Stimulated activated naive CD8-positive, alpha-beta T cell treated with anti-CD3 and anti-CD28 coated beads, Interleukin-15, amount 100 ng/mL, for 72 hours (primary cell): Measurements from ENCODE around the gene KCNJ15.

Source experiments
- ATAC-seq: fragments of 150-1000 bp; cut with Tn5 transposase; 2 replicates; pipeline ENCODE4 v1.10.0; 2021; ENCODE audit warnings: mild to moderate bottlenecking, moderate library complexity
- DNase-seq, 2 donors: peaks; one replicate each; pipeline ENCODE4 v3.0.0; 2021 to 2022
- H3K27ac Mint-ChIP-seq, 2 donors: one replicate each; pipeline ENCODE4 v1.8.0; 2022; ENCODE audit warnings: mild to moderate bottlenecking in 2 of 2, mixed read lengths in 2 of 2, moderate library complexity in 2 of 2
- H3K27me3 Mint-ChIP-seq: one replicate; pipeline ENCODE4 v1.8.0; 2022; ENCODE audit warnings: mixed read lengths
- H3K4me1 Mint-ChIP-seq: one replicate; pipeline ENCODE4 v1.8.0; 2022; ENCODE audit warnings: mild to moderate bottlenecking, mixed read lengths
- H3K4me3 Mint-ChIP-seq, 2 donors: one replicate each; pipeline ENCODE4 v1.8.0; 2022; ENCODE audit warnings: mild to moderate bottlenecking in 2 of 2, mixed read lengths in 2 of 2, moderate library complexity in 1 of 2
- H3K9me3 Mint-ChIP-seq, 2 donors: one replicate each; pipeline ENCODE4 v1.8.0; 2022; ENCODE audit warnings: mixed read lengths in 2 of 2

The KCNJ15 gene

GRCh38 chr21:38340131-38340530 is 83.3 kb downstream of the KCNJ15 start:
- Mint-ChIP-seq H3K27me3 (no peaks in the 10 kb centered on the region), H3K27ac (no peak overlapping the region), H3K4me3 (no peak overlapping the region), H3K9me3 (no peaks in the 10 kb centered on the region), H3K4me1 (no peaks in the 10 kb centered on the region)
- no peak for DNase-seq
- no peak for ATAC-seq

- H3K4me3 Mint-ChIP-seq: no peak overlapping the region
- ATAC-seq (no peak), DNase-seq (no peak)
- H3K4me1 Mint-ChIP-seq: no peaks in the 10 kb centered on the region
- no peak overlapping the region for H3K27ac Mint-ChIP-seq
- peaks cover 0 to 6% of the 10 kb centered on the region in 2 donors for H3K9me3 Mint-ChIP-seq
- H3K27me3 Mint-ChIP-seq: no peaks in the 10 kb centered on the region
Measured at GRCh38 chr21:38341546-38342012, 84.8 kb downstream of the KCNJ15 start.

GRCh38 chr21:38342739-38343138 is 85.9 kb downstream of the KCNJ15 start:
- DNase-seq: no peak
- no peaks in the 10 kb centered on the region for H3K4me1 Mint-ChIP-seq

DNA sequence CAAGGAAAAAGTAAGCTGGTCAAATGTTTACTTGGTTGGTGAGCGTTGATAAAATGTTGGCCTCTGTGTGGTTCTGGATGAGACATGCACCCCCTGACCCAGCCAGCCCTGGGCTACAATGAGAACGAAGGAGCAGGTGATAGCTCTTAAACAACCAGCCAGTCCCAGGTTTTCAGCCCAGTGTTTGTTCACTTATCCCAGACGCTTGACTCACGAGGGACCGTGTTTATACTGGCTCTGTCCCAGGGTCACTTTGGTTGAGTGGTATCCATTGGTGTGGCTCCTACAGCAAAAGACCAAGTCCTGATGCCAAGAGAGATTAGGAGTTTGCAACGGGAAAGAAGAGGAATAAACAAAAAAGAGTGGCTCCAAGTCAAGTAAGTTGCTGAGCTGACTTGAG is 86.9 kb downstream of the KCNJ15 start:
- no peak for DNase-seq
- Mint-ChIP-seq H3K27me3 (no peaks in the 10 kb centered on the region), H3K9me3 (peaks cover 0 to 6% of the 10 kb centered on the region in 2 donors), H3K4me3 (no peak overlapping the region), H3K4me1 (peaks cover under 1% of the 10 kb centered on the region), H3K27ac (no peak overlapping the region)
- ATAC-seq: no peak

More at GRCh38 chr21:38342739-38343138, 85.9 kb downstream of the KCNJ15 start:
- no peak overlapping the region for H3K27ac Mint-ChIP-seq
- H3K27me3 Mint-ChIP-seq: no peaks in the 10 kb centered on the region
- no peak for ATAC-seq
- H3K9me3 Mint-ChIP-seq: peaks cover 0 to 6% of the 10 kb centered on the region in 2 donors
- no peak overlapping the region for H3K4me3 Mint-ChIP-seq

DNA sequence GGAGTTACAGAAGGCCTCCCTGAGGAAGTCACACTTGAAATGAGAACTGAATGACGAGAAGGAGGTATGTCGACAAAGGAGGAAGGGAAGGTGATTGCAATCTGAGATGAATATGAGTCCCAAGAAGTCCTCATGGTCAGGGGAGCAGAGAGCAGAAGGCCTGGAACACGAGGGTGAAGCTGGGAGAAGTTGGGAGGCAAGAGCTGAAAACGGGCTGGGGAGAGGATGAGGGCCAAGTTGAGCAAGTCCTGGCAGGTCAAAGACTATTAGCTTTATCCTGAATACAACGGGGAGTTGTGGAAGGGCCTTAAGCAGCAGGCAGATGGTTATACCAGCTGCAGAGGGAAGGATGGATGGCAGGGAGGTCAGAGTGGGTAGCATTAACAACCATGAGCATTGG is 89.5 kb downstream of the KCNJ15 start:
- Mint-ChIP-seq H3K27me3 (peaks cover 5% of the 10 kb centered on the region), H3K9me3 (peaks cover 0 to 6% of the 10 kb centered on the region in 2 donors), H3K27ac (no peak overlapping the region), H3K4me3 (no peak overlapping the region), H3K4me1 (peaks cover 11% of the 10 kb centered on the region)
- no peak for ATAC-seq
- DNase-seq: no peak

- peaks cover 0 to 6% of the 10 kb centered on the region in 2 donors for H3K9me3 Mint-ChIP-seq
- H3K4me1 Mint-ChIP-seq: peaks cover 21% of the 10 kb centered on the region
- ATAC-seq (peak; percentile 70), DNase-seq (no peak)
- peak overlapping the region in 1 of 2 donors; percentile 27 for H3K4me3 Mint-ChIP-seq
- peaks cover 11% of the 10 kb centered on the region for H3K27me3 Mint-ChIP-seq
- H3K27ac Mint-ChIP-seq: peak overlapping the region; percentile 40 to 74
Measured at GRCh38 chr21:38349111-38349746, 92.4 kb downstream of the KCNJ15 start.

DNA sequence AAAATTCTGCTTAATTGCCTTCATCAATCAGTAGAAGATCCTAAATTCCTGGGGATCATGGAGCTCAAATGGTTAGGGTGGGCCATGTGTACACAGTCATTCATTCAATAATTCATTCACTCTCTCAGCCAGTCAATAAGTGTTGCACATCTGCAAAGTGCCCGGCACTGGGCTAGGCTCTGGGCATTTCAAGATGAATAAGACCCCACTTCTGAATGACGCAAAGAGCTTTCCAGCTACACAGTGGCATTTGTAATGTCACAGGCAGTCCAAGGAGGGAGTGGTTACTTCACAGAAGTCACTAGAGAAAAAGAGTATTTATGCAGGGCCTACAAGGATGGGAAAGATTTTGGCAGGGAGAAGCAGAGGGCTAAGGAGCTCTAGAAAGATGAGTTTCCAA is 93.2 kb downstream of the KCNJ15 start:
- no peak for ATAC-seq
- no peak for DNase-seq
- Mint-ChIP-seq H3K4me1 (peaks cover 21% of the 10 kb centered on the region), H3K27me3 (peaks cover 19% of the 10 kb centered on the region), H3K27ac (no peak overlapping the region), H3K4me3 (no peak overlapping the region), H3K9me3 (peaks cover 0 to 6% of the 10 kb centered on the region in 2 donors)

DNA sequence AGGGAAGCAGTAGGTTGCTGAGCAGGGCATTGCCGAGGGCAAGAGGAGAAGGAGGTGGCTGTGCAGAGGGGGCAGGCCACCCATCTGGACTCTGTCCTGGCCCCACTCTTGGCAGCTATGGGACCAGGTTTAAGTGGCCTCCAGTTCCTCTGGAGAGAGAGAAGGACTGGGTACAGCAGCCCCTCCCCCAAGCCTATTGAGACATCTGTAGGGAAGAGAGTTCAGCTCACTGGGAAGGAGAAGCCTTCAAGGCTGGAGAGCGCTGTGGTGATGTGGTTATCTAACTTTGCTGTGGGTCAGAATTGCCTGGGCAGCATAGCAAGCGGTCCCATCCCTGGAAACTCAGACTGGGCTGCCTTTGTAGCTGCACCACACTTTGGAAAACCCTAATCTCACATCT is 93.9 kb downstream of the KCNJ15 start:
- DNase-seq (no peak), ATAC-seq (no peak)
- H3K4me3 Mint-ChIP-seq: no peak overlapping the region
- H3K4me1 Mint-ChIP-seq: peaks cover 21% of the 10 kb centered on the region
- peaks cover 23% of the 10 kb centered on the region for H3K27me3 Mint-ChIP-seq
- no peak overlapping the region for H3K27ac Mint-ChIP-seq
- H3K9me3 Mint-ChIP-seq: peaks cover 0 to 6% of the 10 kb centered on the region in 2 donors

DNA sequence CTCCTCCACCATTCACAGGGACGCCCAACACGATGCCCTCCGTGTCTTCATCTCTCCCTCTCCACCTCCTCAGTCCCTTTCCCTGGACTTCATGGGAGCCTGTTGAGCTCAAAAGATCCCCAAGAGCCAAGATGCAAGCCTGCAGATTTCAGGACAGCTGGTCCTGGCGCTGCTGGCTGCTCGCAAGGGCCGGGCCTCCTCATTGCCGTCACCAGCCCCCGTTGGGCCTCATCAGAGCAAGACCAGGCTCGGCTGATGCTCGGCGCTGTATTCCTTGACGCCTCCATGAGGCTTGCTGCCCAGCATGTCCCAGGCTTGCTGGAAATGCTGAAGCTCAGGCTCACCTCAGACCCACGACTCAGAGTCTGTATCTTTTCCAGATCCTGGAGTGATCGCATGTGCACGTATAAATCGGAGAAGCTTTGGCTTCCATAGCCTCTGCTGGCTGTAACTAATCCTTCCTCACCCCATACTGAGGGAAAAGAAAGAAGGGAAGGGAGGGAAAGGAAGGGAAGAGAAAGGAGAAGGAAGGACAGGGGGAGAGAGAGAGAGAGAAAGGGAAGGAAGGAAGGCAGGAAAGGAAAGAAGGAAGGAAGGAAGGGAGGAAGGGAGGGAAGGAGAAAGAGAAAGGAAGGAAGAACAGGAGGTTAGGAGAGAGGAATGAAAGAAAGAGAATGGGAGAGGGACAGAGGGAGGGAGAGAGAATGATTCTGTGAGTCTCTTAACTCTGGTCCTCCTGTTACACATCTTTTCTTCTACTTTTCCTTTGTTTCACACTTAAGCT is 94.6 kb downstream of the KCNJ15 start:
- Mint-ChIP-seq H3K27ac (peak overlapping the region in 1 of 2 donors; percentile 52), H3K4me3 (peak overlapping the region in 1 of 2 donors; percentile 21), H3K4me1 (peaks cover 21% of the 10 kb centered on the region), H3K27me3 (peaks cover 27% of the 10 kb centered on the region), H3K9me3 (peaks cover 0 to 1% of the 10 kb centered on the region in 2 donors)
- ATAC-seq (no peak), DNase-seq (no peak)

DNA sequence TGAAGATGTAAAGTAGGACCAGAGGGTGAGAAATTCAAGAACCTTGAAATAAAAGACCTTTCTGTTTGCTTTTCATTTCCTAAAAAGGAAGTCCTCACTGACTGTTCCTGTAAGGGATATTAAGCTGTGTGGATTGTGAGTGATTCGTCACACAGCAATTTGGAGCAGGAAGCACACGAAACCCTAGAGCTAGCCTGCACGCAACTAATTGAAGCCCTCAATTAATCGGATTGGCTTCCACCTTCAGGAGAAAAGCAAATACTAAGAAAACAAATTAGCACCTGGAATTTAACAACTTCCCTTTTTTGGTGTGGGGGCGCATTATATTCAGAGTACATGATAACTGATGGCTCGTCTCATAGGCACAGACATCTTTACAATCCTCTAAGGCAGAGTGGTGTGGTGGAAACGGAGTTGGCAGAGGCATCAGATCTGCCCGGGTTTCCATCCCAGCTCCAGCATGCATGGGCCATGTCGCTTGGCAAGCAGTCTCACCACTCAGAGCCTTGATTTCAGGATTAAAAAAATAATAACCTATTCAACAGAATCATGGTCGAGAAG is 95.2 kb downstream of the KCNJ15 start:
- Mint-ChIP-seq H3K27me3 (peaks cover 32% of the 10 kb centered on the region), H3K27ac (no peak overlapping the region), H3K4me1 (peaks cover 21% of the 10 kb centered on the region), H3K4me3 (no peak overlapping the region), H3K9me3 (no peaks in the 10 kb centered on the region)
- ATAC-seq (no peak), DNase-seq (no peak)

DNA sequence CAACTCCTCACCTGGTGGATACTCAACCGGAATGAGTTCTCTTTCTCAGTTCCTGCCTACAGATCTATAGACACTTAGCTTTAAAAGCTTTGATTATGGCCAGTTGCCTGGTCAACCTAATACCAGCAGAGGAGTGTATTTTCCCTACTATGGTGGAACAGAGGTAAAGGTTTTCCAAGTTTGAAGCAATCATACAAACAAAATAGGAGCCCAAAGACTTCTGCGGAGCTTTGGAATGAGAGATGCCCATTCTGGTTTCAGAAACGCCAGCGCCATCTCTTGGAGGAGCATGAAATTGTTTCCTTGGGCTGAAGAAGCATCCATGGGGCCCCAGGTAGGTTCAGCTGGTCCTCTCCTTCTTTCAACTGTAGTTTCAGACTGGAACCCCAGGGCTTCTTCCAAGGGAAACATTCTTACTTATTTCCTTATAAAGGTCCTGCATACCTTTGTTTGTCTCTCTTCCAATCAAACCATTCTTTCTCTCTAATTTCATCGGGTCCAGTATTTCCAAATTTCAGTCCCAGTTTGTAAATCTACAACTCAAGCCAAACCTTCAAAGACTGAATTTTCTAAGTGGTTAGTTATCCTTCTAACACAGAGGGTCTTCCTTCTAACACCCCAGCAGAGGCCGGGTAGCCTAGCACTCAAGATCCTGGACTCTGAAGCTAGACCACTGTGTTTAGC is 95.9 kb downstream of the KCNJ15 start:
- Mint-ChIP-seq H3K4me1 (peaks cover 21% of the 10 kb centered on the region), H3K4me3 (no peak overlapping the region), H3K9me3 (no peaks in the 10 kb centered on the region), H3K27ac (no peak overlapping the region), H3K27me3 (peaks cover 32% of the 10 kb centered on the region)
- ATAC-seq (no peak), DNase-seq (peak; percentile 24 to 28)

DNA sequence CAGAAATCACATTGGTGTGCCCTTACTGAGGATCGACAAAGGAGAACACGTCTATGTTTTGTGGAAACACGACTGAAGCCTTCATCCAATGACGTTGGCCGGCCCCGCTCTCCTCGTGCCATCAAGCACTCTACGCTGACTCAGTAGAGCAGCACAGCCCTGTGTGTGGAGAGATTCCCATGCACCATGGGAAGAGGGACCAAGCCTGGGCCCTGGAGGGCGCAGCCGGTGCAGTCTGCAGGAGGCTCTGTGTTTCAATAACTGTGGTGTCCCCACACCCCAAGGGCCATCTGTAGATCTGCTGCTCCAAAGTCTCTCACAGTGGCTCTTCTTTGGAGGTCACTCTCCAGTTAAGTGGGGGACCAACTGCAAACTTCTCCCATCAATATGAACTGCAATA is 97.4 kb downstream of the KCNJ15 start:
- Mint-ChIP-seq H3K27ac (no peak overlapping the region), H3K4me1 (peaks cover 15% of the 10 kb centered on the region), H3K27me3 (peaks cover 39% of the 10 kb centered on the region), H3K9me3 (no peaks in the 10 kb centered on the region), H3K4me3 (no peak overlapping the region)
- DNase-seq (no peak), ATAC-seq (no peak)

GRCh38 chr21:38354746-38355145 is 98.0 kb downstream of the KCNJ15 start:
- peaks cover 43% of the 10 kb centered on the region for H3K27me3 Mint-ChIP-seq
- no peak overlapping the region for H3K4me3 Mint-ChIP-seq
- DNase-seq: no peak
- no peaks in the 10 kb centered on the region for H3K9me3 Mint-ChIP-seq
- no peak for ATAC-seq
- H3K4me1 Mint-ChIP-seq: peaks cover 12% of the 10 kb centered on the region
- no peak overlapping the region for H3K27ac Mint-ChIP-seq

GRCh38 chr21:38355353-38355752 is 98.6 kb downstream of the KCNJ15 start:
- no peak for DNase-seq
- Mint-ChIP-seq H3K27ac (no peak overlapping the region), H3K27me3 (peaks cover 43% of the 10 kb centered on the region), H3K4me3 (no peak overlapping the region), H3K9me3 (no peaks in the 10 kb centered on the region), H3K4me1 (peaks cover 12% of the 10 kb centered on the region)
- ATAC-seq: no peak

DNA sequence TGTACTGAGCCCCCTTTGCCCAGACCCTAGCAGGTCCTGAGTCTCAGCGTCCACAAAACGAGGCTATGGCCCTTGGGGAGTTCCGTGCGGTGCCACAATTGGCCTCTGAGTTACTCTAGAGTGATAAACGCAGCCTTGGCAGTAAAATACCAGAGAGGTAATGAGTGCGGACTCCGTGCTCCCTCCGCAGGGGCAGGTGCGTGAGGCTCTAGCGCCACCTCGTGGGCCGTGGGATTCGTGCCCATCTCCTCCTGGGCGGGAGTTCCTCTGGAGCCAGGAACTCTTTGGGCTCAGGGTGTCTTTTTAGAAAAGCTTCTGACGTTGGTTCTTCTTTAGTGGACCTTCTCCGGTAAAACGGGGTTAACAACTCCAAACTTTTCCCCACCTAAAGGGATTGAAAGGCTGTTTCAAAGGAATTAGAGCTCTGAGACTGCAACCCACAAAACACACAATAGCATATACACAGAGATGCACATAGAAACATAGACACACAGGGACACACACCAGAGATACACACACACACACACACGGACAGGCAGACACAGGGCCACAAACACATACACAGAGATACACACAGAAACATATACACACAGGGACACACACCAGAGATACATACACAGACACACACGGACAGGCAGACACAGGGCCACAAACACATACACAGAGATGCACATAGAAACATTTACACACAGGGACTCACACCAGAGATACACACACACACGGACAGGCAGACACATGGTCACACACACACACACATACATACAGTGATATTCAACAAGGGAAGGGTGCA is 99.4 kb downstream of the KCNJ15 start:
- H3K4me1 Mint-ChIP-seq: peaks cover 11% of the 10 kb centered on the region
- H3K4me3 Mint-ChIP-seq: no peak overlapping the region
- ATAC-seq: peak; percentile 79
- H3K27ac Mint-ChIP-seq: no peak overlapping the region
- peaks cover 38% of the 10 kb centered on the region for H3K27me3 Mint-ChIP-seq
- DNase-seq: peak; percentile 69 to 72
- H3K9me3 Mint-ChIP-seq: no peaks in the 10 kb centered on the region
